Neuron (in vitro differentiated cells): ENCODE measurements around the gene ABLIM1.

Experiments
- H2AFZ ChIP-seq: one replicate; pipeline ENCODE4 v1.6.1; 2013; ENCODE audit warnings: low read depth, mild to moderate bottlenecking, inconsistent platforms, low read length, moderate library complexity
- H3K27me3 ChIP-seq: one replicate; pipeline ENCODE4 v1.6.1; 2013; ENCODE audit warnings: low read length; ENCODE audit not compliant: insufficient read depth
- H3K36me3 ChIP-seq: one replicate; pipeline ENCODE4 v1.6.1; 2013; ENCODE audit warnings: low read length; ENCODE audit not compliant: insufficient read depth
- H3K4me1 ChIP-seq: one replicate; pipeline ENCODE4 v1.6.1; 2013; ENCODE audit warnings: low read length; ENCODE audit not compliant: insufficient read depth
- H3K4me3 ChIP-seq: 2 replicates; pipeline ENCODE4 v1.5.1; 2013; ENCODE audit warnings: mild to moderate bottlenecking, low read length, moderate library complexity
- H3K9me3 ChIP-seq: one replicate; pipeline ENCODE4 v1.6.1; 2013; ENCODE audit warnings: low read length

Gene ABLIM1

DNA sequence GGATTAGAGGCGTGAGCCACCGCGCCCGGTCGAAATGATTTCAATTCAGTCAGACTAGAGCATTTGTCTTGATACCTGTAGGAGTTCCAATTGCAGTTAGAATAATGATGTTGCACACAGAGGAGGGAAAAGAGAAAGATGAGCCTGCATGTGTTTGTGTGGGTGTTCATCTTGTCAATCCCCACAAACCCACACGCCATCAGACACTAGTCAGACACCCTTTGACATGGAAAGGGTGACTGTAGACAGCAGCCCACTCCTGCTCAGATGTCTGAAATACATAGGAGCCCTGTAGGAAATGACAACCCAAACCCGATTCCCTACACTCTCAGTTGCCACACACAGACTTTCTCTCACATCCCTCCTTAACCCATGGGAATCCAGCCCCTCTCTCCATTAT is 92.0 kb downstream of the ABLIM1 start:
- no peaks in the 10 kb centered on the region for H3K36me3 ChIP-seq
- H3K9me3 ChIP-seq = no peaks in the 10 kb centered on the region
- no peaks in the 10 kb centered on the region for H3K4me1 ChIP-seq
- H3K4me3 ChIP-seq = no peak overlapping the region
- no peaks in the 10 kb centered on the region for H3K27me3 ChIP-seq
- no peak overlapping the region for H2AFZ ChIP-seq

DNA sequence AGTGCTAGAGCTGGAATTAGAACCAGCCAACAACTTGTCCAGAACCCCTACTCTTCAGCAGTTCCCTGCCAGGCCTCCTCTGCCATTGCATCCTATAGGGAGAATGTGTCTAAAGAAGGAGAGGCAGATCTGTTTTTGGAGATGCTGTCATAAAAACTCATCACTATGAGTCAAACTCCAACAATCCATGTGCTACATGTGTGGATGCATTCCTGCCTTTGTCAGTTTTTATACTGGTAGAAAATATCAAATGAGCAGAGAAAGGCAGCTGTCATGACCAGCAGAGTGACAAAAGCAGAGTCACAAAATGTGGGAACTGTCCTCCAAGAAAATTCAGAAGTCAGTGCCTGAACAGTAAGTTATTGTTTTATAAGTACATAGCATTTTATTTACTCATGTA is 93.0 kb downstream of the ABLIM1 start:
- Histone ChIP-seq H3K9me3 (no peaks in the 10 kb centered on the region), H3K4me3 (no peak overlapping the region), H2AFZ (no peak overlapping the region), H3K27me3 (no peaks in the 10 kb centered on the region), H3K36me3 (no peaks in the 10 kb centered on the region), H3K4me1 (no peaks in the 10 kb centered on the region)

DNA sequence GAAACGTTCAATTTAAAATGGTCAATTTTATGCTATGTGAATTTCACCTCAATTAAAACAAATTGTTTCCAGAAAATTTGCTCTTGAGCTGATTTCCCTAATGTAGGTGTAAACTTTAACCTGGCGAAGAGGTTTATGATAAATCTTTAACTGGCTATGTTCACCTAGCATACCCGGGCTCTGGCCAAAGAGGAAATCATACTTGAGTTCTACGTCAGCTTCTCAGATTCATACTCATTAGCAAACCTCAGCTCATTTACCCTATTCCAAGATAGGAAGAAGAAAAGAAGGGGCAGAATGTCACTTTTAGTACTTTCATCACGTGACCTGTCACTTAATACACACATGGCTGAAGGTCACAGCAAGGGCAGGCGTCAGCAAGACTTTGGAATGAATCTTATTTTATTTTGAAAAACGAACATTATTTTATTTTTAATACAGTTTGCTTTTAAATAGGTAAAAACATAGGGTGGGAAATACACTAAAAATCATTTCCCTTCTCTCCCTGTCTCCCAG is 97.0 kb downstream of the ABLIM1 start:
- no peaks in the 10 kb centered on the region for H3K36me3 ChIP-seq
- H3K4me1 ChIP-seq = no peaks in the 10 kb centered on the region
- peaks cover 4% of the 10 kb centered on the region for H3K9me3 ChIP-seq
- no peaks in the 10 kb centered on the region for H3K27me3 ChIP-seq
- H3K4me3 ChIP-seq = no peak overlapping the region
- no peak overlapping the region for H2AFZ ChIP-seq

DNA sequence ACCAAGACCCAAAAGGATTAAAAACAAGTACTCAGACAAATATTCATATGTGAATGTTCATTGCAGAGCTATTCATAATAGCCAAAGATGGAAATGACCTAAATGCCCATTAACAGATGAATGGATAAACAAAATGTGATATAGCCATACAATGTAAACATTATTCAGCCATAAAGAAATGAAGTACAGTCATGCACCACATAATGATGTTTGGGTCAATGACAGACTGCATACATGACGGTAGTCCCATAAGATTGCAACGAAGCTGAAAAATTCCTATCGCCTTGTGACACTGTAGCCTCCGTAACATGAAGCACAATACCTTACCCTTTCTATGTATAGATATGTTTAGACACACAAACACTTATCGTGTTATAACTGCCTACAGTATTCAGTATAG is 97.9 kb downstream of the ABLIM1 start:
- Histone ChIP-seq H3K4me1 (no peaks in the 10 kb centered on the region), H3K4me3 (no peak overlapping the region), H2AFZ (no peak overlapping the region), H3K9me3 (peaks cover 4% of the 10 kb centered on the region), H3K36me3 (no peaks in the 10 kb centered on the region), H3K27me3 (no peaks in the 10 kb centered on the region)

DNA sequence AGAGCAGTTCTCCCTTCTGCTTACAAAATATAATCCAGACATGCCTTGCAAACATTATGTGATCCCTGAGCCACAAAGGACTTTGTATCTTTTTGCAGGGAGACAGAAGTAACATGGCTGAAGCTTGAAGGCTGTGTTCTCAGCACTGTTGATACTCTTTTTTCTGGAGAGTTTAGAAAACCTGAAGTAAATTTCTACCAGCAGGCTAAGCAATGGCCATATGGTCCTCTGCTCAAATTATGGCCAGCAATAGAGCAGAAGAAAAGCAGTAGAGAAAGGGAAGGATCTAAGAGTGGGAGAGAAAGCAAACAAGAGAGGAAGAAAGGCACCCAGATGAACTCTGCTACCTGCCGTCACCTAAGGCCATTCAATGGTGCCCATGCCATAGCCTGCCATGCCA is 98.4 kb downstream of the ABLIM1 start:
- Histone ChIP-seq H3K27me3 (no peaks in the 10 kb centered on the region), H3K9me3 (peaks cover 4% of the 10 kb centered on the region), H2AFZ (no peak overlapping the region), H3K36me3 (no peaks in the 10 kb centered on the region), H3K4me1 (no peaks in the 10 kb centered on the region), H3K4me3 (no peak overlapping the region)

DNA sequence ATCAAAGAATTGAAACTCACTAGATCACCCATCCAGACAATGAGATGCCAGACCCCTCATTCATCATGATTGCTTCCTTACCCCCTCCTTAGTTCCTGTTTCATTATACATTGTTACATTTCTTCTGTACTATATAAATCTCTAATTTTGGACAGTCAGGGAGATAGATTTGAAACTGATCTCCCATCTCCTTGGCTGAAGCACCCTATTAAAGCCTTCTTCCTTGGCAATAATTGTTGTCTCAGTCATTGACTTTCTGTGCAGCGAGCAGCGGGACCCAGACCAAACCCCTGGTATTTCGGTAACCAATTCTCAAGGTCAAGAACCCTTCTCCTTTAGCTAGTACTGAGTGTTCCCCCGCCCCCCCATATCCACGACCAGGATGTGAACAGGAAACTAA is 100.2 kb downstream of the ABLIM1 start:
- no peak overlapping the region for H3K4me3 ChIP-seq
- no peaks in the 10 kb centered on the region for H3K36me3 ChIP-seq
- no peaks in the 10 kb centered on the region for H3K27me3 ChIP-seq
- no peak overlapping the region for H2AFZ ChIP-seq
- peaks cover 4% of the 10 kb centered on the region for H3K9me3 ChIP-seq
- no peaks in the 10 kb centered on the region for H3K4me1 ChIP-seq

DNA sequence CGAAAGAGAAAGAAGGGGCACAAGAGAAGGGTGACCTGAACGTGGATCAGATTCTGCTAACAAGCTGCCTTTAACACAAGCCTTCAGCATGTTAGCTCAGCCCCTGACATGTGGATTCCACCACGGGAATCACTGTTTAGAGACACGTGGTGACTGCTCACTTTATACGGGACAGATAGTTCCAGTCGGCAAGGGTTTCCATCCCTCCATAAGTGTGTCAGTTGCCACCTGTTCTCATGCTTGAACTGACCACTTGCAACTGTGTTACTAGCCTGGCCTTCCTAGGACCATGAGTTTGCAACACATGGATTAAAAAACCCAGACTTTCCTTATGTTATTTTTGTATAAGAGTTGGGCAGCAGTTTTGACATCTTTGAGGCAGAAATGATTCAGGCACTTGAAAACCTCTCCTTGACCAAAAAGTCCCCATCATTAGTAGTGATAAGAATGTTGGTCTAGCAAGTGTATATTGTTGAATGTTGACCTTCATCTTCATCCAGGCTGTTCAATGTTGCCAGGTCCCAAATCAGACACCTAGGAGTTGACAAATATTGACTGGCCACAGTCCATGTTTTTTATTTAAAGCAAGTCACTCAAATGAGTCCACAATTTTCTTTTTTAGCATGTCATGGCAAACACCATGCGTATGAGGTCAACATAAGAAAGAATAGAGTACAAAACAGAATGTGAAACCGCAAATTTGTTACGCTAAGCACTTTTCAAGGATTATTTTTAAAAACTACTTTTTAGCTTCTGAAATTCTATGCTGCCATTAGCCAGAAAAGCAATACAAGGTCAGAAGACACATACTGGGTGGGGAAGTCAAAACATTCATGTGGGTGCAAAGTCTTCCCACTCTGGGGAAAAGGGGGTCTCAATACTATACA is 101.6 kb downstream of the ABLIM1 start:
- Histone ChIP-seq H3K9me3 (peaks cover 4% of the 10 kb centered on the region), H3K4me3 (no peak overlapping the region), H3K4me1 (no peaks in the 10 kb centered on the region), H3K27me3 (no peaks in the 10 kb centered on the region), H2AFZ (no peak overlapping the region), H3K36me3 (no peaks in the 10 kb centered on the region)

DNA sequence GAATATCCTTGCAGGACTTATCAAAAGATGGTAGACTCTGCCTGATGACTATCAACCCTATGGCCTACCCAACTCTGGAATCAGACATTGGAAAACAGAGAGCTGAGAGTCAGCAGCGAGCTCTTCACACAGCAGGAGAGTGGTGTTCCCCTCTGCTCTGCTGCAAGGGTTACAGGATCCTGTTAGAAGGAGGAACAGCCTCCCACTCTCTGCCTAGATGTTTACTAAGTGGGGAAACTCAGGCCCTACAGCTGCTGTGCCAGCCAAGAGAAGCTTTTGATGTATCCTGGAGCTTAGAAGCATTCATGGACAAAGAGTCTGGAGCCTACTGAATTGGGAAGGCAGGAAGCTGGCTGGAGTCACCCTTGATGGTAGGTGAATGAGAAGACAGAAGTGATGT is 104.6 kb downstream of the ABLIM1 start:
- Histone ChIP-seq H3K9me3 (peaks cover 4% of the 10 kb centered on the region), H2AFZ (no peak overlapping the region), H3K4me1 (no peaks in the 10 kb centered on the region), H3K4me3 (no peak overlapping the region), H3K27me3 (no peaks in the 10 kb centered on the region), H3K36me3 (no peaks in the 10 kb centered on the region)

DNA sequence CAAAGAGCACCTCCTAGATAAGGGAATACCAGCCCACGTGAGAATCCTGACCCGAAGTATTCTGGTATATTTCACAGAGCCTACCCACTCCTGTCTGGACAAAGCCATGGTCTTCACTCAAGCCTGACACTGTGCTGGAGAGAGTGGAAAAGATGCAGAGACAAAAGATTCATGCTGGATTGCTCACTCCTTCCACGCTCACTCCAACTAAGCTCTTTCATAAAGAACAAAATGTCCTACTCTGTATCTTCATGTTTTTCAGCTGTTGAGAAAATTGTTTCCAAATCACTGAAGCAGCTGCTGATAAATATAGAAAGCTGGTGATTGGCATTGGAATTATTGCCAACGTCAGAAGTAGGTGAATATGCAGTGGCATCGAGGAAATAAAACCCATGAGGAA is 106.0 kb downstream of the ABLIM1 start:
- Histone ChIP-seq H3K4me1 (no peaks in the 10 kb centered on the region), H3K27me3 (no peaks in the 10 kb centered on the region), H3K9me3 (peaks cover 2% of the 10 kb centered on the region), H2AFZ (no peak overlapping the region), H3K4me3 (no peak overlapping the region), H3K36me3 (no peaks in the 10 kb centered on the region)

DNA sequence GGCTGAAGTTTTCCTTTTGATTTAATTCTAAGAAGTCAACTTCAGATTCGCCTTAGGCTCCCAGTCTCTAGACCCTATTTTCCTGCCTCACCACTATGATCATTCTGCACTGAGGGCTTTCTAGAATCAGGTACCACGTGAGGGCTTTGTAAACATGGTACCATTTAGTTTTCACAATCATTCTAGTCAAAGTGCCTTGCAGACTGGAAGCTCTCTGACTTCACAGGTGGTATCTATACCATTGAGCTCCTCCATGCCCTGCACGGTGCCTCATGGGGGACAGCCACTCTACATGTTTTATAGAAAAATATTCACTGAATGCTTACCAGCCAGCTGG is 106.5 kb downstream of the ABLIM1 start:
- Histone ChIP-seq H2AFZ (no peak overlapping the region), H3K4me1 (no peaks in the 10 kb centered on the region), H3K36me3 (no peaks in the 10 kb centered on the region), H3K27me3 (no peaks in the 10 kb centered on the region), H3K9me3 (no peaks in the 10 kb centered on the region), H3K4me3 (no peak overlapping the region)

DNA sequence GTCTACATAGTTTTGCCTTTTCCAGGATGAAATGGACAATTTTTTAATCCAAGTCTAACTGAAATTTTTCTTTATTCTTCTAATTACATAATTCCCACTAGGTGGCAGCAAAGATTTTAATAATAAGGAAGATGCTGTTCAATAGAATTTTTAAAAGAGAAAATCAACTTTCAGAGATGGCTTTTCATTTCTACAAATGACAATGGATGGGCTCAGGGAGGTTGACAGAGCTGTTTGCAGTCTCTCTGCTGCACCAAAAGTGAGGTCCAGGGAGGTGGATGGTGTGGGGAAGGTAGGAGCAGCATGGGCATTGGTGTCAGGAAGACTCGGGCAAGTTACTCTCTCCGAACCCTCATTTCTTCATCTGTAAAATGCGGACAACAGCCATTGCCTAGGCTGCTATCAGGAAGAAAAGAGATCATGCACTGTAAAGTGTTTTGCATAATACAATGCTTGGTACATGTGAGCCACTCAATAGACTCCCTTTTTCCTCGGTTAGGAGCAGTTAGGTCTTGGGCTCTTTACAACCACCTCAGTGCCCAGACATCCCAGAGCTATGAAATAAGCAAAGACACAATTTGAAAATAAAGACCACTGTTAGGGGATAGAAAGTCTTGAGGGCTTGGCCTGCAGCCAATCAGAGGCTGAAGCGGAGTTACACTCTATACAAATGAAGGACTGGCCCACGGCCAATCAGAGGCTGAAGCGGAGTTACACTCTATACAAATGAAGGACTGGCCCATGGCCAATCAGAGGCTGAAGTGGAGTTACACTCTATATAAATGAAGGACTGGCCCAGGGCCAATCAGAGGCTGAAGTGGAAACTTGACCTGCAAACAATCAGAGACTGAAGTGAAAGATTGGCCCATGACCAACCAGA is 107.1 kb downstream of the ABLIM1 start:
- no peak overlapping the region for H3K4me3 ChIP-seq

DNA sequence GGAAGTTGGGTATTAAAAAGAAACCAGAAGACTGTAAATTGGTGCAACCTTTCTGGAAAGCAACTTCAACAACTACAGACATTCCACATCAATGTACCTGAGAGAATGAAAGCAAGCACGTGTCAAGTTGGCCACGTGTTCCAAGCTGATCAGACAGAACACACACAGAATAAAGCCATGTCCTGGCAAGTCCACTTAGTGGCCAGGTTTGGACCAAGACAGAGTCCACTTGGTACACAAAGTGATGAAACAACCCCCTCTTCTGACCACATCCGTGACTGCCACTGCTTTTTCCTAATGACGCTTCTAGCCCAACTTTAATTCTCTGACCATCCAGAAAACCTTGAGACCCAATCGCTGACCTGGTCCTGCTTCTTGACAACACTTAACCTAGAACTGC is 109.4 kb downstream of the ABLIM1 start:
- Histone ChIP-seq H3K36me3 (no peaks in the 10 kb centered on the region), H3K9me3 (no peaks in the 10 kb centered on the region), H3K4me3 (no peak overlapping the region), H3K4me1 (no peaks in the 10 kb centered on the region), H3K27me3 (no peaks in the 10 kb centered on the region), H2AFZ (no peak overlapping the region)

More for the DNA sequence above, 107.1 kb downstream of the ABLIM1 start:
- Histone ChIP-seq H3K4me1 (no peaks in the 10 kb centered on the region), H3K27me3 (no peaks in the 10 kb centered on the region), H3K9me3 (no peaks in the 10 kb centered on the region), H3K36me3 (no peaks in the 10 kb centered on the region), H2AFZ (no peak overlapping the region)

DNA sequence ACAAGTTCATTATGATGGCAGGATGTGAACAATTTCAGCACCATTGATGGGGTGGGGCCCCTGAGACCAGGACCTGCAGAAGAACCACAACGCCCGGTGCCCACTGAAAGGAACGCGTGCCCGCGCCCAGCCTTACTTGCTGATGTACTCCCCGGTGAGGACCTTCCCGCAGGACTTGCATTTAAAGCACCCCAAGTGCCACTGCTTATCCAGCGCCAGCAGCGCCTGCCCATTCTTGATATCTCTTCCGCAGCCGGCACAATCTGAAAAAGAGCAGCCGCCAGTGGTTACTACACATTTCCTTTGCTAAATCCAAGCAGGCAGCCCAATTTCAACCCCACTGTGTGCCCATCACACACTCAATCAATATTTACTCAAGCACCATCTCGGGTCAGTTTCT is 110.6 kb downstream of the ABLIM1 start:
- Histone ChIP-seq H3K9me3 (no peaks in the 10 kb centered on the region), H3K4me1 (no peaks in the 10 kb centered on the region), H3K4me3 (no peak overlapping the region), H3K27me3 (no peaks in the 10 kb centered on the region), H3K36me3 (no peaks in the 10 kb centered on the region), H2AFZ (no peak overlapping the region)
